GM12878 (cell line): Measurements from ENCODE around the gene KIAA1217. TPM values are rescaled to one million over a fixed set of nuclear protein-coding genes. Genes with fewer than 3 reads are reported as not detected.

Experiments used
- ATAC-seq: fragments of 200-7000 bp; cut with Tn5 transposase; 3 replicates; pipeline ENCODE4 v1.9.1; 2020; ENCODE audit warnings: mild to moderate bottlenecking, moderate library complexity
- BruUV-seq: library from RNA; stranded (reverse); fragments of 400-500 nt; replicated peaks from 2 replicates; lab custom pipeline; 2021; lab: Mats Ljungman, UMichigan
- CTCF ChIA-PET: fragments of 300-600 bp; sonication (Branson Sonifier 250); formaldehyde crosslinking; extraction: SDS; loops from one replicate; lab custom pipeline; 2021; ENCODE audit warnings: inconsistent platforms; lab: Yijun Ruan, JAX
- POLR2A ChIA-PET: fragments of 350-600 bp; formaldehyde crosslinking; extraction: SDS; loops from one replicate; lab custom pipeline; 2021; ENCODE audit warnings: inconsistent platforms; lab: Charles Lee
- RAD21 ChIA-PET: fragments of 300-600 bp; sonication (Branson Sonifier 250); formaldehyde crosslinking; loops from one replicate; lab custom pipeline; 2023; ENCODE audit warnings: antibody characterized with exemption; ENCODE audit not compliant: unreplicated experiment; lab: Charles Lee
- SMC1A ChIA-PET: fragments of 300-600 bp; sonication (Branson Sonifier 250); formaldehyde crosslinking; loops from one replicate; lab custom pipeline; 2023; ENCODE audit not compliant: unreplicated experiment, uncharacterized antibody; lab: Charles Lee
- DNase-seq: peaks from one replicate; pipeline ENCODE4 v3.0.0-alpha.2; 2011; ENCODE audit warnings: low read depth, low spot score
- FAIRE-seq: peaks from 3 replicates; lab custom pipeline; 2011; peaks lifted over from hg19 to GRCh38; lab: Jason Lieb, UNC
- H2AFZ ChIP-seq: 2 replicates; pipeline ENCODE4 v1.6.0; 2011; ENCODE audit warnings: low read depth, low read length, control low read depth; ENCODE audit not compliant: control insufficient read depth
- H3K27ac ChIP-seq: 2 replicates; pipeline ENCODE4 v1.5.1; 2011; ENCODE audit warnings: control low read depth; ENCODE audit not compliant: control insufficient read depth, insufficient read depth
- H3K27me3 ChIP-seq, 2 experiments: replicated peaks in 1 of 2; 2 replicates each; pipeline versions ENCODE4 v1.6.0 to v1.6.1; 2011; ENCODE audit warnings: low read length in 1 of 2; ENCODE audit not compliant: control insufficient read depth in 2 of 2, insufficient read depth in 2 of 2
- H3K36me3 ChIP-seq, 2 experiments: 2 replicates each; pipeline ENCODE4 v1.5.1; 2011; ENCODE audit warnings: low read length in 1 of 2; ENCODE audit not compliant: control insufficient read depth in 2 of 2, insufficient read depth in 2 of 2
- H3K4me1 ChIP-seq: 2 replicates; pipeline ENCODE4 v1.6.1; 2011; ENCODE audit warnings: mild to moderate bottlenecking, low read length, moderate library complexity, mixed read lengths; ENCODE audit not compliant: control insufficient read depth, insufficient read depth
- H3K4me2 ChIP-seq: 2 replicates; pipeline ENCODE4 v1.6.0; 2011; ENCODE audit warnings: control low read depth; ENCODE audit not compliant: control insufficient read depth, insufficient read depth
- H3K4me3 ChIP-seq: fragments of 200-600 bp; sonication (generic); 2 replicates; pipeline ENCODE4 v1.5.1; 2016
- H3K79me2 ChIP-seq: 2 replicates; pipeline ENCODE4 v1.6.0; 2011; ENCODE audit warnings: low read length; ENCODE audit not compliant: control insufficient read depth, insufficient read depth
- H3K9ac ChIP-seq: 2 replicates; pipeline ENCODE4 v1.8.0; 2011; ENCODE audit warnings: low read length, control low read depth, mixed read lengths; ENCODE audit not compliant: control insufficient read depth, insufficient read depth
- H3K9me3 ChIP-seq: replicated peaks from 3 replicates; pipeline ENCODE4 v1.5.1; 2011; ENCODE audit warnings: mild to moderate bottlenecking, low read length; ENCODE audit not compliant: control insufficient read depth, insufficient read depth
- H4K20me1 ChIP-seq: 2 replicates; pipeline ENCODE4 v1.6.0; 2011; ENCODE audit not compliant: control insufficient read depth, insufficient read depth
- ATF7 ChIP-seq: fragments of 450-650 bp; IDR thresholded peaks from 2 replicates; pipeline ENCODE4 v1.6.1; 2016; ENCODE audit warnings: low read depth, mild to moderate bottlenecking
- ETV6 ChIP-seq, 2 experiments: fragments of 450-650 bp in 1 of 2; IDR thresholded peaks in 1 of 2; conservative IDR thresholded peaks in 1 of 2; 2 replicates each; pipeline ENCODE4 v1.6.1; 2014; ENCODE audit warnings: antibody characterized with exemption in 1 of 2, borderline replicate concordance in 1 of 2, low read depth in 1 of 2, mild to moderate bottlenecking in 1 of 2, moderate library complexity in 1 of 2
- JUNB ChIP-seq: IDR thresholded peaks from 2 replicates; pipeline ENCODE4 v1.6.1; 2016; ENCODE audit warnings: antibody characterized with exemption, mild to moderate bottlenecking
- RELB ChIP-seq: fragments of 450-650 bp; IDR thresholded peaks from 2 replicates; pipeline ENCODE4 v1.6.1; 2017; ENCODE audit warnings: low read depth, mild to moderate bottlenecking, moderate library complexity
- RUNX3 ChIP-seq: IDR thresholded peaks from 2 replicates; pipeline ENCODE4 v1.6.1; 2012; ENCODE audit warnings: low read length, inconsistent platforms
- SRF ChIP-seq, 2 experiments: IDR thresholded peaks; 2 replicates each; pipeline ENCODE4 v1.6.1; 2011; ENCODE audit warnings: low read depth in 2 of 2, low read length in 2 of 2, mild to moderate bottlenecking in 1 of 2, moderate library complexity in 1 of 2
- ZNF207 ChIP-seq: fragments of 450-650 bp; IDR thresholded peaks from 2 replicates; pipeline ENCODE4 v1.6.1; 2014; ENCODE audit warnings: antibody characterized with exemption, mild to moderate bottlenecking, borderline replicate concordance
- ZNF384 ChIP-seq: IDR thresholded peaks from 2 replicates; pipeline ENCODE4 v1.6.1; 2012; ENCODE audit warnings: low read depth, mild to moderate bottlenecking, low read length, improper control_type of control experiment, borderline replicate concordance
- WGBS: methylation state at CpG from one replicate; pipeline ENCODE4 v1.1.6; 2016; ENCODE audit warnings: low lambda C conversion rate; ENCODE audit not compliant: insufficient replicate concordance, insufficient coverage; ENCODE audit errors: missing lambda C conversion rate; 5-methylcytosine and 5-hydroxymethylcytosine counted together
- in situ Hi-C: fragments of 300-500 bp; cut with MboI; formaldehyde crosslinking; loops from 9 replicates; pipeline ENCODE4 v1.14.3; 2018; ENCODE audit warnings: mixed read lengths
- intact Hi-C: fragments of 100-400 bp; cut with micrococcal nuclease; formaldehyde crosslinking; loops from one replicate; pipeline ENCODE4 v1.14.2; 2022; ENCODE audit not compliant: unreplicated experiment
- polyA plus RNA-seq, 11 experiments: library from polyadenylated mRNA; depleted of rRNA in 4 of 11; unstranded in 6 of 11; stranded (reverse) in 5 of 11; fragments of >200 nt; fragmentation: Nextera tagmentation in 4 of 11; fragmentation: Illumina TruSeq in 1 of 11; extraction: Ambion mirVana in 4 of 11; extraction: Trizol in 1 of 11; gene quantifications; 1 replicate in 1 of 11; 2 replicates in 10 of 11; pipeline versions ENCODE4 v1.2.1 to v1.2.3, GENCODE V29; 2011 to 2016; ENCODE audit warnings: inconsistent platforms in 2 of 11, missing spikeins in 2 of 11, low read depth in 1 of 11
- total RNA-seq, 4 experiments: library from RNA; depleted of rRNA in 3 of 4; stranded (reverse); fragments of >200 nt in 3 of 4; fragmentation: Illumina TruSeq in 1 of 4; extraction: Trizol in 1 of 4; gene quantifications; 2 replicates each; pipeline versions ENCODE4 v1.2.1 to v1.2.3, GENCODE V29; 2013 to 2021
- TF ChIP-seq, protein P1 (sequence below): fragments of 450-650 bp; IDR thresholded peaks from 2 replicates; pipeline ENCODE4 v1.6.1; 2016; ENCODE audit warnings: mild to moderate bottlenecking, moderate library complexity, borderline replicate concordance
- TF ChIP-seq, protein P2 (sequence below): IDR thresholded peaks from 2 replicates; pipeline ENCODE4 v1.6.1; 2011; ENCODE audit warnings: low read depth, mild to moderate bottlenecking, low read length, moderate library complexity, borderline replicate concordance; ENCODE audit errors: extremely low read depth
- TF ChIP-seq, protein P3 (sequence below): fragments of 450-650 bp; IDR thresholded peaks from 2 replicates; pipeline ENCODE4 v1.6.1; 2016; ENCODE audit warnings: mild to moderate bottlenecking

KIAA1217 gene
- total and polyA plus RNA-seq, 10 of the 15 experiments (the other 5 are each of a cell fraction or from before 2014, with no cell fraction given): 0.57 to 3.8 (median 2.1) TPM

GRCh38 chr10:24259365-24260130 lies 50.6 kb downstream of the KIAA1217 start (continued):
- TF ChIP-seq RELB: no peak
- TF ChIP-seq, all 136 proteins: peak for 0

- ATAC-seq (no peak), FAIRE-seq (no peak), DNase-seq (no peak)
- ChIA-PET RAD21 (no interaction called here), CTCF (interaction anchor here (0.8 kb wide), 1 partner anchor 245 kb away, joined by 3 read pairs; no protein-coding TSS in a partner anchor), POLR2A (interaction anchor here (0.8 to 1.4 kb wide), 2 partner anchors 9 to 10 kb away, joined by 3 read pairs; no protein-coding TSS in a partner anchor), SMC1A (interaction anchor here (1.4 kb wide), 1 partner anchor 13 kb away, joined by 4 read pairs; no protein-coding TSS in a partner anchor)
- Histone ChIP-seq H2AFZ (no peak overlapping the region), H3K36me3 (no peaks in the 10 kb centered on the region), H3K79me2 (no peaks in the 10 kb centered on the region), H3K4me1 (no peaks in the 10 kb centered on the region), H3K4me2 (no peak overlapping the region), H3K9me3 (no peaks in the 10 kb centered on the region; the same call in 2 of the 3 replicates), H3K9ac (no peak overlapping the region), H3K27ac (no peak overlapping the region), H4K20me1 (no peaks in the 10 kb centered on the region), H3K4me3 (no peak overlapping the region), H3K27me3 (no peaks in the 10 kb centered on the region)
- intact Hi-C loops: no loop called here
- 27% methylated on average over 3 of the region's 3 CpGs for WGBS
- no TSS peak for BruUV-seq
- in situ Hi-C loops: no loop called here
- TF ChIP-seq JUNB (no peak), ZNF207 (no peak), RUNX3 (no peak), ZNF384 (no peak), ETV6 (conservative IDR thresholded peaks at IDR 0.05 in 1 of 2, IDR thresholded peaks at IDR 0.05 in 1 of 2; ENCODE audit: borderline replicate concordance in 1 of 2, low read depth in 1 of 2) (no peak), SRF (IDR thresholded peaks at IDR 0.05; ENCODE audit: low read depth in 2 of 2, low read length in 2 of 2) (no peak), ATF7 (no peak)
- TF ChIP-seq, protein P1, sequence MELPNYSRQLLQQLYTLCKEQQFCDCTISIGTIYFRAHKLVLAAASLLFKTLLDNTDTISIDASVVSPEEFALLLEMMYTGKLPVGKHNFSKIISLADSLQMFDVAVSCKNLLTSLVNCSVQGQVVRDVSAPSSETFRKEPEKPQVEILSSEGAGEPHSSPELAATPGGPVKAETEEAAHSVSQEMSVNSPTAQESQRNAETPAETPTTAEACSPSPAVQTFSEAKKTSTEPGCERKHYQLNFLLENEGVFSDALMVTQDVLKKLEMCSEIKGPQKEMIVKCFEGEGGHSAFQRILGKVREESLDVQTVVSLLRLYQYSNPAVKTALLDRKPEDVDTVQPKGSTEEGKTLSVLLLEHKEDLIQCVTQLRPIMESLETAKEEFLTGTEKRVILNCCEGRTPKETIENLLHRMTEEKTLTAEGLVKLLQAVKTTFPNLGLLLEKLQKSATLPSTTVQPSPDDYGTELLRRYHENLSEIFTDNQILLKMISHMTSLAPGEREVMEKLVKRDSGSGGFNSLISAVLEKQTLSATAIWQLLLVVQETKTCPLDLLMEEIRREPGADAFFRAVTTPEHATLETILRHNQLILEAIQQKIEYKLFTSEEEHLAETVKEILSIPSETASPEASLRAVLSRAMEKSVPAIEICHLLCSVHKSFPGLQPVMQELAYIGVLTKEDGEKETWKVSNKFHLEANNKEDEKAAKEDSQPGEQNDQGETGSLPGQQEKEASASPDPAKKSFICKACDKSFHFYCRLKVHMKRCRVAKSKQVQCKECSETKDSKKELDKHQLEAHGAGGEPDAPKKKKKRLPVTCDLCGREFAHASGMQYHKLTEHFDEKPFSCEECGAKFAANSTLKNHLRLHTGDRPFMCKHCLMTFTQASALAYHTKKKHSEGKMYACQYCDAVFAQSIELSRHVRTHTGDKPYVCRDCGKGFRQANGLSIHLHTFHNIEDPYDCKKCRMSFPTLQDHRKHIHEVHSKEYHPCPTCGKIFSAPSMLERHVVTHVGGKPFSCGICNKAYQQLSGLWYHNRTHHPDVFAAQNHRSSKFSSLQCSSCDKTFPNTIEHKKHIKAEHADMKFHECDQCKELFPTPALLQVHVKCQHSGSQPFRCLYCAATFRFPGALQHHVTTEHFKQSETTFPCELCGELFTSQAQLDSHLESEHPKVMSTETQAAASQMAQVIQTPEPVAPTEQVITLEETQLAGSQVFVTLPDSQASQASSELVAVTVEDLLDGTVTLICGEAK: no peak
- TF ChIP-seq, protein P2, sequence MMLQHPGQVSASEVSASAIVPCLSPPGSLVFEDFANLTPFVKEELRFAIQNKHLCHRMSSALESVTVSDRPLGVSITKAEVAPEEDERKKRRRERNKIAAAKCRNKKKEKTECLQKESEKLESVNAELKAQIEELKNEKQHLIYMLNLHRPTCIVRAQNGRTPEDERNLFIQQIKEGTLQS: no peak
- TF ChIP-seq, protein P3, sequence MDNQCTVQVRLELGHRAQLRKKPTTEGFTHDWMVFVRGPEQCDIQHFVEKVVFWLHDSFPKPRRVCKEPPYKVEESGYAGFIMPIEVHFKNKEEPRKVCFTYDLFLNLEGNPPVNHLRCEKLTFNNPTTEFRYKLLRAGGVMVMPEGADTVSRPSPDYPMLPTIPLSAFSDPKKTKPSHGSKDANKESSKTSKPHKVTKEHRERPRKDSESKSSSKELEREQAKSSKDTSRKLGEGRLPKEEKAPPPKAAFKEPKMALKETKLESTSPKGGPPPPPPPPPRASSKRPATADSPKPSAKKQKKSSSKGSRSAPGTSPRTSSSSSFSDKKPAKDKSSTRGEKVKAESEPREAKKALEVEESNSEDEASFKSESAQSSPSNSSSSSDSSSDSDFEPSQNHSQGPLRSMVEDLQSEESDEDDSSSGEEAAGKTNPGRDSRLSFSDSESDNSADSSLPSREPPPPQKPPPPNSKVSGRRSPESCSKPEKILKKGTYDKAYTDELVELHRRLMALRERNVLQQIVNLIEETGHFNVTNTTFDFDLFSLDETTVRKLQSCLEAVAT: no peak
Observed at GRCh38 chr10:24261627-24262026, 52.7 kb downstream of the KIAA1217 start.
